Temporal lobe (tissue), 1 donor: ENCODE measurements around the gene SLC22A8. TPM values are rescaled to one million over a fixed set of nuclear protein-coding genes. Genes with fewer than 3 reads are reported as not detected.

Source experiments
- total RNA-seq: library from RNA; depleted of rRNA; stranded (reverse); fragments of >200 nt; gene quantifications from one replicate; pipeline ENCODE4 v1.2.3, GENCODE V29; 2014

SLC22A8 gene
- total RNA-seq, 1 donor from 2014 or later: 2.2 TPM

Other genes starting within 250 kb of the SLC22A8 start
- 11.6 TPM for gene TAF6L, start 244.4 kb downstream of the SLC22A8 start, total RNA-seq
- 8.4 TPM for gene TMEM179B, start 228.4 kb downstream of the SLC22A8 start, total RNA-seq
- 7.9 TPM for gene TMEM223, start 223.8 kb downstream of the SLC22A8 start, total RNA-seq
- 17.5 TPM for gene NXF1, start 210.4 kb downstream of the SLC22A8 start, total RNA-seq
- 27.3 TPM for gene STX5, start 183.8 kb downstream of the SLC22A8 start, total RNA-seq
- not detected for gene TEX54, start 183.0 kb downstream of the SLC22A8 start, total RNA-seq
- gene WDR74, start 176.3 kb downstream of the SLC22A8 start, total RNA-seq: 28.8 TPM
- gene SLC3A2, start 134.9 kb downstream of the SLC22A8 start, total RNA-seq: 66.9 TPM
- 8.9 TPM for gene CHRM1, start 94.5 kb downstream of the SLC22A8 start, total RNA-seq
- gene SLC22A6, start 30.9 kb downstream of the SLC22A8 start, total RNA-seq: 5.7 TPM
- not detected for gene SLC22A24, start 128.4 kb upstream of the SLC22A8 start, total RNA-seq
- under 0.01 TPM for gene SLC22A25, start 227.8 kb upstream of the SLC22A8 start, total RNA-seq